Panc1 (cell line): ENCODE measurements around the gene SEC63. TPM values are rescaled to one million over a fixed set of nuclear protein-coding genes. Genes with fewer than 3 reads are reported as not detected.

Experiments
- ATAC-seq: fragments of 200-7000 bp; cut with Tn5 transposase; 2 replicates; pipeline ENCODE4 v1.9.1; 2020; ENCODE audit warnings: mild to moderate bottlenecking, moderate library complexity
- BruUV-seq: library from RNA; stranded (reverse); fragments of 400-500 nt; replicated peaks from 2 replicates; lab custom pipeline; 2021; lab: Mats Ljungman, UMichigan
- CTCF ChIA-PET: fragments of 300-600 bp; sonication (Branson Sonifier 250); formaldehyde crosslinking; loops from one replicate; lab custom pipeline; 2022; ENCODE audit warnings: antibody characterized with exemption; lab: Charles Lee
- POLR2A ChIA-PET: fragments of 300-600 bp; sonication (Branson Sonifier 250); formaldehyde crosslinking; loops from one replicate; lab custom pipeline; 2022; ENCODE audit warnings: antibody characterized with exemption; lab: Charles Lee
- DNase-seq: peaks from one replicate; pipeline ENCODE4 v3.0.0-alpha.2; 2010; ENCODE audit warnings: low read depth, low spot score
- H3K27ac ChIP-seq: 2 replicates; pipeline ENCODE4 v1.5.1; 2011; ENCODE audit warnings: mild to moderate bottlenecking, low read length, inconsistent platforms
- H3K27me3 ChIP-seq: fragments of 200-500 bp; sonication (Bioruptor generic); 2 replicates; pipeline ENCODE4 v1.6.0; 2014; ENCODE audit warnings: low read length, inconsistent platforms; ENCODE audit not compliant: control insufficient read depth, insufficient read depth
- H3K36me3 ChIP-seq: fragments of 200-500 bp; sonication (Bioruptor generic); 2 replicates; pipeline ENCODE4 v1.5.1; 2014; ENCODE audit warnings: inconsistent platforms, mild to moderate bottlenecking, low read length, moderate library complexity; ENCODE audit not compliant: control insufficient read depth, insufficient read depth
- H3K4me1 ChIP-seq: 2 replicates; pipeline ENCODE4 v1.5.1; 2011; ENCODE audit warnings: inconsistent platforms, mild to moderate bottlenecking, low read length, moderate library complexity; ENCODE audit not compliant: control insufficient read depth, insufficient read depth
- H3K4me3 ChIP-seq, 2 experiments: 2 replicates each; pipeline ENCODE4 v1.5.1; 2011 to 2012; ENCODE audit warnings: low read depth in 2 of 2, low read length in 2 of 2, mild to moderate bottlenecking in 2 of 2, inconsistent platforms in 1 of 2, moderate library complexity in 1 of 2
- H3K9me3 ChIP-seq: fragments of 200-500 bp; sonication (Bioruptor generic); 2 replicates; pipeline ENCODE4 v1.5.1; 2014; ENCODE audit warnings: low read depth, mild to moderate bottlenecking, inconsistent platforms, low read length, moderate library complexity; ENCODE audit not compliant: control insufficient read depth, insufficient read depth
- CTCF ChIP-seq: fragments of 450-650 bp; IDR thresholded peaks from 2 replicates; pipeline ENCODE4 v1.5.1; 2017; ENCODE audit warnings: mild to moderate bottlenecking
- POLR2AphosphoS5 ChIP-seq: IDR thresholded peaks from 2 replicates; pipeline ENCODE4 v1.6.1; 2012; ENCODE audit warnings: mild to moderate bottlenecking, low read depth, low read length, moderate library complexity
- REST ChIP-seq, 2 experiments: IDR thresholded peaks; 2 replicates each; pipeline ENCODE4 v1.6.1; 2011 to 2012; ENCODE audit warnings: low read depth in 2 of 2, control low read depth in 1 of 2, low read length in 1 of 2, mild to moderate bottlenecking in 1 of 2, moderate library complexity in 1 of 2; ENCODE audit not compliant: insufficient read depth in 1 of 2
- SIN3A ChIP-seq: IDR thresholded peaks from 2 replicates; pipeline ENCODE4 v1.6.1; 2012; ENCODE audit warnings: low read depth, mild to moderate bottlenecking, low read length, moderate library complexity, borderline replicate concordance; ENCODE audit not compliant: insufficient read depth
- TCF7L2 ChIP-seq: IDR thresholded peaks from 2 replicates; pipeline ENCODE4 v1.6.1; 2011; ENCODE audit warnings: mild to moderate bottlenecking, low read depth, low read length, inconsistent platforms
- in situ Hi-C: cut with HindIII; loops from 2 replicates; pipeline ENCODE4 v1.10.0; 2016; ENCODE audit warnings: low sequenced_read_pairs, low pct_unique_long_range_greater_than_20kb
- intact Hi-C: fragments of 100-400 bp; cut with micrococcal nuclease; formaldehyde crosslinking; loops from one replicate; pipeline ENCODE4 v1.10.0; 2022; ENCODE audit not compliant: unreplicated experiment
- total RNA-seq: library from RNA; stranded (reverse); gene quantifications from one replicate; pipeline ENCODE4 v1.2.1, GENCODE V29; 2021; ENCODE audit not compliant: unreplicated experiment

Gene SEC63
- total RNA-seq, 1 experiment from 2014 or later, result 172 TPM

- no peak for TF ChIP-seq CTCF
- TF ChIP-seq SIN3A, result no peak
- TF ChIP-seq POLR2AphosphoS5, result no peak
- no peak for TF ChIP-seq TCF7L2
- no peak for TF ChIP-seq REST (IDR thresholded peaks at IDR 0.05; ENCODE audit: insufficient read depth in 1 of 2, low read depth in 2 of 2, low read length in 1 of 2)
- Histone ChIP-seq H3K27me3 (no peaks in the 10 kb centered on the region), H3K4me1 (no peaks in the 10 kb centered on the region; the same call in 1 of the 2 replicates), H3K9me3 (no peaks in the 10 kb centered on the region), H3K27ac (no peak overlapping the region), H3K4me3 (no peak overlapping the region), H3K36me3 (no peaks in the 10 kb centered on the region)
- ChIA-PET POLR2A (no interaction called here), CTCF (no interaction called here)
- no TSS peak for BruUV-seq
- DNase-seq (no peak), ATAC-seq (no peak)
- intact Hi-C loops, result no loop called here
- in situ Hi-C loops, result no loop called here
Observed at GRCh38 chr6:108004861-108005260, 46.9 kb upstream of the SEC63 start.

- Histone ChIP-seq H3K4me3 (peak overlapping the region in 1 of 2 experiments; percentile 18; a peak in 1 of 4 replicates), H3K27me3 (no peaks in the 10 kb centered on the region), H3K27ac (no peak overlapping the region), H3K4me1 (no peaks in the 10 kb centered on the region; the same call in 1 of the 2 replicates), H3K9me3 (no peaks in the 10 kb centered on the region), H3K36me3 (no peaks in the 10 kb centered on the region)
- ATAC-seq (peak; percentile 66; the same call in 1 of the 2 replicates), DNase-seq (peak; percentile 25)
- CTCF ChIA-PET, result no interaction called here
- in situ Hi-C loops (no loop called here), intact Hi-C loops (no loop called here)
- POLR2A ChIA-PET, result no interaction called here
- BruUV-seq, result no TSS peak
- TF ChIP-seq TCF7L2 (no peak), CTCF (no peak), REST (IDR thresholded peaks at IDR 0.05; ENCODE audit: insufficient read depth in 1 of 2, low read depth in 2 of 2, low read length in 1 of 2) (no peak), SIN3A (no peak), POLR2AphosphoS5 (no peak)
Observed at GRCh38 chr6:108002365-108003221, 44.6 kb upstream of the SEC63 start.
